HG02571 (cell line): ENCODE measurements around the gene RRP1B.
"Not testable (repeated sequence)": the region's sequence is repeated elsewhere in the genome, so short reads cannot be mapped to it uniquely, and the experiment has no call there.

Source experiments
- ATAC-seq: cut with Tn5 transposase; IDR thresholded peaks from one replicate; pipeline ENCODE4 v1.9.1; 2021; ENCODE audit warnings: mild to moderate bottlenecking, moderate library complexity; ENCODE audit not compliant: unreplicated experiment

Gene RRP1B

DNA sequence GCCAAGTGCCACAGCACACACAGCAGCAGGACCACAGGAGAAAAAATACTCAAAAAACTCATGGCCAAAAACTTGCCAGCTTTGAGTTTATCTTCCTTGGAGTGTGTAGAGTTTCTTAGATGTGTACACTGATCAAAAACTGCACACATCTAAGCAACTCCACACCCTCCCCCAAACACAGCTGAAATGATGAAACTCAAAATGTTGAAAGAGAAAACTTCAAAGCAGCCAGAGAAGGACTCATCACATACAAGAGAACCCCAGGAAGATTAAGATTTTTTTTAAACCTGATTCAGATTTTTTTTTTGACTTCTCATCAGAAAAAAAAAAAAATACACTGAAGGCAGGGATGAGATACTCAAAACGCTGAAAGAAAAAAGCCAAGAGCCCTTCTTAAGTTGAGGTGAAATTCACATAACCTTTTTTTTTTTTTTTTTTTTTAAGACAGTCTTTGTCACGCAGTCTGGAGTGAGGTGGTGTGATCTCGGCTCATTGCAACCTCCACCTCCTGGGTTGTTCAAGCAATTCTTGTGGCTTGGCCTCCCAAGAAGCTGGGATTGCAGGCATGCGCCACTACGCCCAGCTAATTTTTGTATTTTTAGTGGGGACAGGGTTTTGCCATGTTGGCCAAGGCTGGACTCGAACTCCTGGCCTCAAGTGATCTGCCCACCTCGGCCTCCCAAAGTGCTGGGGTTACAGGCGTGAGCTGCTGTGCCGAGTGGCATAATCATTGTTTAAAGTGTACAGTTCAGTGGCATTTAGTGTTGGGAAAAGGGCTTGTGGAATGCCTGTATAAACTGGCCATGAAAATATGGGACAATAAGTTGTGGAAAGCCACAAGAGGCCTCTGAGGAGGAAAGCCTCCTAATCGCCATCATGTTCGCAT is 38.6 kb downstream of the RRP1B start:
- ATAC-seq: no peak

DNA sequence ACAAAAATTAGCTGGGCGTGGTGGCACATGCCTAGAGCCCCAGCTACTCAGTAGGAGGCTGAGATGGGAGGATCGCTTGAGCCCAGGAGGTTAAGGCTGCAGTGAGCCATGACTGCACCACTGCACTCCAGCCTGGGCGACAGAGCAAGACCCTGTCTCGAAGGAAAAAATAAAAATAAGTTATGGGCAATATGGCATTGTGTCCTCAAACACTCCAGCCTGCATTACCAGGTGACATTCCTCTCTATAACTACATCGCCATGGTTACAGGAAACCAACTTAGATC is 40.1 kb downstream of the RRP1B start:
- not testable (repeated sequence) for ATAC-seq

DNA sequence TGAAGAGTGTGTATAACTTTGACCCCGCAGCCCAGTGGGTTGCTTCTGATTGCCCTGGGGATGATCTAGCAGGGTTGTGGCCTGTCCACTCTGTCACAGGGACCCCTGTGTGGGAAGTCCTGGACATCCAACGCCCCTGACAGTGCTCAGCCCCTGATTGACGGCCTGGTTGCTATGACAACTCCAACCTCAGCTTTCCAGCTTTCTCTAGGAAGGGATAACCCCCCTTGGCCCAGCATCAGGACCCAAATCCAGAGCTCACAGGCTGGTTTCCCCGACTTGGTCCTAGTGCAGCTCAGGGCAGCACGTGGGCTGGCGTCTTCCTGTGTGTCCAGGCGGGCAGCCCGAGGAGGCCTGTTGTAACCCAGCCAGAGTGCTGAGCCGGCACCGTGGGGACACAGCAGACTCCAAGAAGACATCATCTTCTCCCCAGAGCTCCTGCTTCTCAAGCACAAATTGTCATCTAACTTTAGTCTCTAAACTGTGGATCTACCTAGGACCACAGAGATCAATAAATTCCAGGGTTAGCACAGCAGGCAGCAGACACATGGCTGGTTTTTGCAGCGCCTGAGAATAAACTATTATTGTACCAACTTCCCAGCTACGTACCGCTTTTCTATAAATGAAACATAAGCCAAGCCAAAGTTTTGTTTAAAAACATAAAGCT is 40.7 kb downstream of the RRP1B start:
- no peak for ATAC-seq

DNA sequence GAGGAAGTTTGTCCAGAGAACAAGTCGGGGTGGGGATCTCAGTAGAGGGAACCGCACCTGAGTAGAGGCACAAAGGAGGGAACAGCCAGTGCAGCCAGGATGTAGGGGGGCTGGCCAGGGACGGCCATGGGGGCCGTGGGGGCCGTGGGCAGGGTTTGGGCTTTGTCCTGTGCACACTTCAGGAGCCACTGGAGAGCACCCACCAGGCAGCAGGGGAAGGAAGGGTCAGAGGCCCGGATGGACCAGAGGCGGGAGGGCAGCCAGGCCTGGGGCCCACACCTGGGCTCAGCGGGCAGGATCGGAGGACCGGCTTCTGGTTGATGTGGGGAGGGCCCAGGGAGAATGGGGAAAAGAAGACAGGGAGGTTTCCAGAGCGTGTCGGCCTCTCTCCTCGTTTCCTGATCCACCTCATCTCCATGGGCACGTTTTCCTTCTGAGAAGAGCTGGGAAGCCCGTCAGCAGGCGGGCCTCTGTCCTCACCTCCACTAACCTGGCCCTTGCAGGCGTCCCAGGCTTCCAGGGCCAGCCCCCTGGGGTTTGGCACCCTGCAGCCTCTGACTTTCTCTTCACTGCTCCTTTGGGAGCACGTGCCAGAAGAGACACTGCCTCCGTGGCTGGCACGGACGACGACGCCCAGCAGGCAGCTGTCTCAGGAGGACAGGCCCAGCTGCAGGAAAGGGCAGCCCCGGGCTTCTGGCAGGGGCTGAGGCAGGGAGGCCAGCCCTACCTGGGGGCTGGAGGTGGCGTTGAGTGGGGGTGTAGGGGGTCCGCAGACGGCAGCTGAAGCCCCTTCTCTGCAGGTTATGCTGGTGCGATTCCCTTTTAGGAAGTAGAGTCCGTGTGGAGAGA is 42.8 kb downstream of the RRP1B start:
- no peak for ATAC-seq

DNA sequence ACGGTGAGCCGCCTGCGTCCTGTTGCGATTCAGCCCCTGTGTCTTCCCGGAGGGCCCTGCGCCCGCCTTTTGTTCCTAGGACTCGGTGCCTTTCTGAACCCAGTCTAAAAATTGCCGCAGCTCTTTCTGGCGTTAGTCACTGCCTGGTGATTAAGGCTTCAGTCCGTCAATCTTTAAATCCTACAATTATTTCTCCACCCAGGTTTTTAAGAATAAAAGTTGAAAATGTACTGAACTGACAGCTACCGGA is 43.4 kb downstream of the RRP1B start:
- no peak for ATAC-seq

DNA sequence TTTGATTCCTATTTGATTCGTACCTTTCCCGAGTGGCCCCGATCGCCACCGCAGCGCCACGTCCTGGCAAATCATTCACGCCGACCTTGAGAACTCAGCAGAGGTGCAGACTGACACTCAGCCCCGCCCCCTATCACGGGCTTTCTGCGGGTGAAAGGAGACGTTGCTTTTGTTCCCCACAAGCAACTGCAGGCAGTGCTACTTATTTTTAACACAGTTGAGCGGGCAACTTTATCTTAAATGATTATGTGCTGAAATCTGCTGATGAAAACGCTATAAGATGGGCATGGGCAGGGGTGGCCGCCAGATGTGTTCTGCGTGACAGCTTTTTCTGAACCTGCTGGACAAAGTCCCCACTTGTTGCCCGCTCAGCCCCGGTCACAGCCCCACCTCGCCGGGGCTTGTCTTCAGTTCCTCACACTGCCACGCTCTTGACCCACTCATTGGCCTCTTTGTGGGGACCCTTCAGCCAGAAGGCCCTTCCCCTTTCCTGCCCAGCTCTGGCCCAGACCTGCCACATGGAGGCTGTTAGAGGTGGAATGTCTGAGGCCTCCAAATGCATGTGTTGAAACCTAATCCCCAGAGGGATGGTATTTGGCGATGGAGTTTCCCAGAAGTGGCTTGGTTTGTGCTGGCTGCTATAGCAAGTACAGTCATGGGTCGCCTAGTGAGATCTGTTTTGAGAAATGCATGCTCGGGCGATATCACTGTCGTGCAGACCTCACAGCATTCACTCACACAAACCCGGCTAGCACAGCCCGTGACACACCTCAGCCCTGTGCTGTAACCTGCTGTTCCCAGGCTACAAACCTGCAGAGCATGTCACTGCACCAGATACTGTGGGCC is 43.9 kb downstream of the RRP1B start:
- ATAC-seq: no peak

DNA sequence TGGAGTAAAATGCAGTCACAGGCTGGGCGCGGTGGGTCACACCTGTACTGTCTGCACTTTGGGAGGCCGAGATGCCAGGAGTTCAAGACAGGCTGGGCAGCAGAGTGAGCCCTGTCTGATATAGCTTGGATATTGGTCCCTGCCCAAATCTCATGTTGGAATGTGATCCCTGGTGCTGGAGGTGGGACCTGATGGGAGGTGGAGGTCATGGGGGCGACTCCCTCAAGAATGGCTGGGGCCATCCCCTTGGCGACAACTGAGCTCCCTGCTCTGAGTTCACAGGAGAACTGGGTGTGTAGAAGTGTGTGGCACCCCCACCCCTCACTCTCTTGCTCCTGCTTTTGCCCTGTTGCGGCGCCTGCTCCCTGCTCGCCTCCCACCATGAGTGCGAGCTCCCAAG is 48.1 kb downstream of the RRP1B start:
- no peak for ATAC-seq

DNA sequence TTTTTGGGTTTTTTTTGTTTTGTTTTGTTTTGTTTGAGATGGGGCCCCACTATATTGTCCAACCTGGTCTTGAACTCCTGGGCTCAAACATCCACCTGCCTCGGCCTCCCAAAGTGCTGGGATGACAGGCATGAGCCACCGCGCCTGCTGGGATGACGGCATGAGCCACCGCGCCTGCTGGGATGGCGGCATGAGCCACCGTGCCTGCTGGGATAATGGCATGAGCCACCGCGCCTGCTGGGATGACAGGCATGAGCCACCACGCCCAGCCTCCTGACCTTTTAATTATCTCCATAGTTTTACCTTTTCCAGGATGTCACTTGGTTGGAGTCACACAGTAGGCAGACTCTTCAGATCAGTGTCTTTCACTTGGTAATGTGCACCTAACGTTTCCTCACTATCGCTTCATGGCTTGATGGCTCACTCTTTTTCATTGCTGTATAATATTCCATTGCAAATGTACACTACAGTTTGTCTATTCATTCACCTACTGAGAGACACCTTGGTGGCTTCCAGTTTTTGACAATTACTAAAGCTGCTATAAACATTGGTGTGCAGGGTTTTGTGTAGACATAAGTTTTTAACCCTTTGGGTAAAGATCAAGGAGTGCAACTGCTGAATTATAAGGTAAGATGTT is 49.5 kb downstream of the RRP1B start:
- no peak for ATAC-seq

DNA sequence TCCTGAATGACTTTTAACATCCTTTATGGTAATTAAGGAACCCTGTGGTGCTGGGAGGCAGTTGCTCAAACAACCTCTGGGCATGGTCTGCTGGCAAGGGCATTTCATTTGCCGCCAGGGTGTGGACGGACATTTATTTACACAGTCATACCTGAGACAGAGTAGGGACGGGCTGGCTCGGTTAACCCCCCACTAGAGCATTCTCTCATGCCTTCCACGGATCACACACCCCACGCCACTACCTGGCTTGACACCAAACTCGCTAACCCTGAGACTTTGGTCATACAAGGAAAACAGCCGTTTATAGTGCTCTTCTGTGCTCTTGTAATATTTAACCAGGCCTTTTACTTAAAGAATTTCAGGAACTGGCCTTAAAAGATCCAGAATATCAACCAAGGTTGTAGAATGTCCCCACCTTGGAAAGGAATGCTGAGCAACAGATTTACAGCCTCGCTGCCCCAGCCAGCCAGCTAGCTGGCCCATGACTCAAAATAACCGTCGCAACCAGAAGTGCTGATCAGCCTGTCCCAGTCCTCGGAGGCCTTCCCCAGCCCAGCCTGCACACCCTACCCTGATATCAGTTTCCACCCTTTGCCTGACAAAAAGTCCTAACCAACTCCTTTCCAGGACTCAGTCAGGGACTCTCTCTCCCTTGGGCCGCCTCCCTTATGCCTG is 53.0 kb downstream of the RRP1B start:
- no peak for ATAC-seq

DNA sequence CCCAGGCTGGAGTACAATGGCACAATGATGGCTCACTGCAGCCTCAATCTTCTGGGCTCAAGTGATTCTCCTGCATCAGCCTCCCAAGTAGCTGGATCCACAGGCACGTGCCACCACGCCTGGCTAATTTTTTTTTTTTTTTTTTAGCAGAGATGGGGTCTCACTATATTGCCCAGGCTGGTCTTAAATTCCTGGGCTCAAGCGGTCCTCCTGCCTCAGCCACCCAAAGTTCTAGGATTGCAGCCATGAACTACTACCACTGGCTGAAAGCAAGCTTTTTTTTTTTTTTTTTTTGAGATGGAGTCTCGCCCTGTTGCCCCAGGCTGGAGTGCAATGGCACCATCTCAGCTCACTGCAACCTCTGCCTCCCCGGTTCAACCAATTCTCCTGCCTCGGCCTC is 53.8 kb downstream of the RRP1B start:
- ATAC-seq: not testable (repeated sequence)

DNA sequence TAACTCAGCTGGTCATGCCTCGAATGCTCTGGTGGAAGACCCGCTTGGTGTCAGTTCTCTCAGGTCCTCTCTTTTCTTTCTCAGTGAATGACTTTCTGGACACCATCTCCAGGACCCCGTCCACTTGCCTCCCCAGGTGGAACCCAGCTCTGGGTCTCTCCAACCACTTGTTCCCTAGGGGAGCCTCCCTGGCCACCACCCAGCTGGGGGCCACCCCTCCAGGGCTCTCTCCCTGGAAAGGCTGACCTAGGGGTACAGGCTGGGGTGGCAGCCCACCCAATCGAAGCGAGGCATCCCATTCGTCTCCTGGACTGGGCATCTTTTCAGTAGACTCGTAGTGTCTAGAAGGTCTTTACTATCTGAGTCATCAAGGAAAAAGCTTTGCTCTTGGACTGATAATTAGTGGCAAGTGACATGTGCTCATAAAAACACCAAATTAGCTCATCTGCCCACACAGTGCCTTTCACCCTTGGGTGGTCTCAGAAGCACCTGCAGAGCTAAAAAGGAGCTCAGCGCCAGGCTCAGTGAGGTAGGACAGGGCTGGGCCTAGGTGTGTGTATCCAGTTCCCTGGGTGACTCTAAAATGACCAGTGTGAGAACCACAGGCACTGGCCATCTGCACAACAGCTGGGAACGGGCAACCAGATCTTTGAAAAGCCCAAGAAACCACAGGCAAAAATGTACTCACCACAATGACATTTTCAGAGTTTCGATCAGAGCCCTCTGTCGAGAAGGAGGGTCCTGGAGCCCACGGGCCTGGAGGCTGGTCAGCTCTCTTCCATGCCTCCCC is 57.2 kb downstream of the RRP1B start:
- peak; percentile 40 for ATAC-seq

DNA sequence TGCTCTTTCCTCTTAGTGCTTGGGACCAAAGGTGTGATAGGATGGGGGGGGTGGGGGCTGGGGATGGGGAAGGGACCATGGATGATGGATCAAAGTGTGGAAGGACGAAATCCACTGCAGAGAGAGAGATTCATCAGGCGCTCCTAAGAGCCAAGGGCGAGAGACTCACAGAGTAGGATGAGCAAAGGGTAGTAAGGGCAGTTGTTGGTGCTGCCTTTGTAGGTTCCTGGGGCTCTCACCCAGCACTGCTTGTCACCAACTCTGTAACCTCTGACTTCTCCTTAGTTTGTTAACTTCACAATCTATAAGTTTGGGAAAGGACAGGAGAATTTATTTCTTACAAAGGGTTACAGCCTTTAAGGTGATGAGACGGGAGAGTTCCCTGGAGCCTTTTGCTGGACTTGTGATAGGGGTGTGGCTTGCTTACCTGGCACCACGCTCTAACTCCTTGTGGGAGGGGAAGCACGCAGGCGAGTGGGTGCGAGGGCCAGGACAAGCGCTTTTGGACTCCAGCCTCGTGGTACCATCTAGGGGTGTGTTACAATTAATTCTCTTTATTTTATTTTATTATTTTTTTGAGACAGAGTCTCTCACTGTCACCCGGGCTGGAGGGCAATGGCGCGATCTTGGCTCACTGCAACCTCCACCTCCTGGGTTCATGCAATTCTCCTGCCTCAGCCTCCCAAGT is 58.0 kb downstream of the RRP1B start:
- ATAC-seq: no peak

DNA sequence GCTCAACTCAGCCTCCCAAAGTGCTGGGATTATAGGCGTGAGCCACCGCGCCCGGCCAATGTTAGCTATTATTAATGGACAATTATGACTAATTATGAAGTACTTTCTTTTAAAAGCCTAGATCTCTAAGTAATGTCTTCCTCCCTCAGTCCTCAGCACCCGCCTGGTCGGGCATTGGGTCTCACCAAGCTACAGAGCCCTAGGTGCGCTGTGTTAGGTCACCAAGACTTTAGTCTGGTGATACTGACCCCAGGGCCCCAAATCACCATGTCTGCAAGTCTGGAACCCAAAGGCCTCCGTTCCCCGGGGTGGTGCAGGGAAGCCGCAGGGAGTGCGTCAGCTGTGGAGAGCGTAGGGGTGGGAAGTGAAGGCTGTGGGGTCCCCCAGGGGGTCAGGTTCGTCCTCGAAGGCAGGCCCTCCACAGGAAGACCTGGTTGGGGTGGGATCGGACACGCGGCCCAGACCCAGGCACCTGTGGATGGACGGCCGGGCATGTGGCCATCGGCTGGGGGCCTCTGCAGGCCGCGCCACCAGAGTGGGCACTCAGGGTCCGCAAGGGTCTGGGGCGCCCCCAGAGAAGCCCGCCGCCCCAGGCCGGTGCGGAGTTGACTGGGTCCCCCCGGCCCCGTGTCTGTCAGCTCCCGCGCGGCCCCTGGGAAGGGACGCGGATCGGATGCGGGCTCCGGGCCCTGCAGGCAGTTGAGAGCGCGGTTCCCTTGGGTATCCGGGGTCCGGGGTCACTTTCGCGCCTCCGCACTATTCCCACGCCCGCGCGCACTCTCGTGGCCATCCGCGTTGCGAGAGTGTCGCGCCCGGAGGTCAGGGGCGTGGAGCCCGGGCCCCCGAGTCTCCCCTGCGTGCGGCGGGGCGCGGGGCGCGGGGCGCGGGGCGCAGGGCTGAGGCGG is 58.9 kb downstream of the RRP1B start:
- no peak for ATAC-seq

DNA sequence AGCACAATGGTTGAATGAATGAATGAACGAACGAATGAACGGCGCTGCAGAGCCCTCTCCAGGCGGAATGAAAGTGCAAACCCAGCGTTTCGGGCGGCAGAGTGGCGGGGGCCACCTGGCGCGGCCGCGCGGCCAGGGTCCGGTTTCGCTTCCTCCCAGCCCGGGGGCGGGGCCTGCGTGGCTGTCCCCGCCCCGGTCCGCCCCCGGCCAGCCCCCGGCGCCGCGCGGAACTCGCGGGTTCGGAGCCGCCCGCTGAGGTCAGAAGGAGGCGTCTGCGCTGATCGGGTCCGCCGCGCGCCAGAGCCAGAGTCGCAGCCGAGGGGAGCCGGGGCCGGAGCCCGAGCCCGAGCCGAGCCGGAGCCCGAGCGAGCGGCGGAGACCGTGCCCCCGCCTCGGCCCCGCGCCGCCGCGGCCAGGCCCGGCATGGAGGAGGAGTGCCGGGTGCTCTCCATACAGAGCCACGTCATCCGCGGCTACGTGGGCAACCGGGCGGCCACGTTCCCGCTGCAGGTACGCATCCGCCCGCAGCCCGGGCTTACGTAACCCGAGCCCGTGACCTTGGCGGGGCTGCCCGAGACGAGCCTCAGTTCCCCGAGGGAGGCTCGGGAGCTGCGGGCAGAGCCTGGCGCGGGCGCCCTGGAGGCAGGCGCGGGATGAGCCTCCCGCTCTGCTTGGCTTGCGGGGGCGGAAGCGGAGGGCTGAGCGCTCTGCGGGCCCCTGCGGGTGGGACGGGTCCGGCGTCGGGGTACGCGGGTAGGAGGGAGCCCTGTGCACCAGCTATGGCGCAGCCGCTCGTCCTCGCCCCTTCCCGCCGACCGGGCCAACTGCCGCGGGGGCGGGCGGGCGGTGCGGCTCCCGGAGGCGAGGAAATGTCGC is 59.8 kb downstream of the RRP1B start, which contains the start of gene PDXK:
Gene PDXK, plus strand, starts transcription at position 258 of the 876 bp plus-strand sequence. Its CDS starts 166 bp downstream, at position 424.
- ATAC-seq: peak; percentile 58

DNA sequence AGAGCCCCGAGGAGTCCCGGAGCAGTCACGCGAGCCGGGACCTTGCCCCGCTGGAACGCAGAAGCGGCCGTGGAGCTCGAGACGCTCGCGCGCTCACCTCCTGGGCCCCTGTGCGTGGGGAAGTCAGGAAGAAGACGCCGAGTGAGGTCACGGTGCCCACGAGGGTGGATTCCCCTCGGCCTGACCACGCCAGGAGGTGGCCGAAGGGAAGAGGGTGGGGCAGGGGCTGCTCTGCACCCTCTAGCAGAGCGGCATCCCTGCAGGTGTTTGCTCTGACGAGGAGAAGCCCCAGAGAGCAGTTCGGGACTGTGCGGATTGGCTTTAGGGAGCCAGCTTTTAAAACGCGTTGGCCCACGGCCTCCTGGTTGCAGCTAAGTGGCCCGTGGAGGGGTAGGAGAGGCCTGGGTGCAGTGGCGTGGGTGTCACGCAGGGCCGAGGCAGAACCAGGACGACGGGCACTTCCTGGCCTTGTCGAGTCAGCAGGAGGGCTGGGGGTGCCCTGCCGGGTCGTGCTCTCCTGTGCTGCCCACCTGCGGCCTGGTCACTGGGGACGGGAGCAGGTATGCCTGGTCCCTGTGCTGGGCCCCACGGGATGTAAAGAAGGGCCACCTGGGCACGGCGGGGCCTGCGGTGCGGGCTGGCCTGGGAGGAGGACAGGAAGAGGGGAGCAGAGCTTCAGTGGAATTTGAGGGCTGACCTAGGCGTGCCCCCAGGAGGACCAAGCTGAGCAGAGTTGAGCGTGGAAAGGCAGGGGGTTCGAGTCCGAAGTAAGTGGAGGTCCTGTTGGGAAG is 60.6 kb downstream of the RRP1B start:
- ATAC-seq: peak; percentile 3
